ENCODE data around the gene SLC6A11.

Gene SLC6A11

GRCh38 chr3:10846657-10846975, 30.6 kb downstream of the SLC6A11 start:
- TF ChIP-seq CREB5 (CRISPR knock-in tag; IDR thresholded peaks at IDR 0.05; ENCODE audit: low read depth) (no peak), ZFP30 (CRISPR knock-in tag; IDR thresholded peaks at IDR 0.05) (no peak), ZFP3 (CRISPR knock-in tag; IDR thresholded peaks at IDR 0.05) (no peak)
- TF ChIP-seq, protein P1, sequence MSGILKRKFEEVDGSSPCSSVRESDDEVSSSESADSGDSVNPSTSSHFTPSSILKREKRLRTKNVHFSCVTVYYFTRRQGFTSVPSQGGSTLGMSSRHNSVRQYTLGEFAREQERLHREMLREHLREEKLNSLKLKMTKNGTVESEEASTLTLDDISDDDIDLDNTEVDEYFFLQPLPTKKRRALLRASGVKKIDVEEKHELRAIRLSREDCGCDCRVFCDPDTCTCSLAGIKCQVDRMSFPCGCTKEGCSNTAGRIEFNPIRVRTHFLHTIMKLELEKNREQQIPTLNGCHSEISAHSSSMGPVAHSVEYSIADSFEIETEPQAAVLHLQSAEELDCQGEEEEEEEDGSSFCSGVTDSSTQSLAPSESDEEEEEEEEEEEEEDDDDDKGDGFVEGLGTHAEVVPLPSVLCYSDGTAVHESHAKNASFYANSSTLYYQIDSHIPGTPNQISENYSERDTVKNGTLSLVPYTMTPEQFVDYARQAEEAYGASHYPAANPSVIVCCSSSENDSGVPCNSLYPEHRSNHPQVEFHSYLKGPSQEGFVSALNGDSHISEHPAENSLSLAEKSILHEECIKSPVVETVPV (CRISPR knock-in tag; IDR thresholded peaks at IDR 0.05), result no peak
- ATAC-seq, result no peak

DNA sequence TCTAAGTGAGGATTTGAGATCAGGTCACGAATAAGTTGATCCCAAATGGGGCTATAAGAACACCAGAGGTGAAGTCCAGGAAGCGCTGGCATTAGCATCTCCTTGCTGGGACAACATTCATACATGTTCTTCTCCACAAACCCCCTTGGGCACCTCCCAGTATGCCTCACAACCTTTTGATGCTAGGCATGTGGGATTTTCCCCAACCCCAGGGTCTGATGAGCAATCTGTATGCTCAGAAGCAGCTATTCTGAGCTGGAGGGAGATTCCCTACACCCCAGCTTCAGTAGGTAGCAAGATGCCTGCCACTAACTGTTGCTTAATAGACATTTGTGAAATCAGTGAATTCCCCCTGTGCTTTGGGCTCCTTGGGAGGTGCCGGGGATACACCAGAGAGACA, 32.2 kb downstream of the SLC6A11 start:
- no peak for ATAC-seq
- no peak for TF ChIP-seq RARB (CRISPR knock-in tag; IDR thresholded peaks at IDR 0.05)
- TF ChIP-seq ZNF70 (CRISPR knock-in tag; IDR thresholded peaks at IDR 0.05), result no peak
- TF ChIP-seq PPARA (CRISPR knock-in tag; IDR thresholded peaks at IDR 0.05; ENCODE audit: borderline replicate concordance), result no peak
- TF ChIP-seq, protein P1 (CRISPR knock-in tag; IDR thresholded peaks at IDR 0.05), result no peak
- TF ChIP-seq TSHZ2 (CRISPR knock-in tag; IDR thresholded peaks at IDR 0.05), result no peak
- no peak for TF ChIP-seq OSR1 (CRISPR knock-in tag; IDR thresholded peaks at IDR 0.05)
- no peak for TF ChIP-seq ZC3H10 (CRISPR knock-in tag; IDR thresholded peaks at IDR 0.05)

GRCh38 chr3:10852066-10852808, 36.2 kb downstream of the SLC6A11 start:
- TF ChIP-seq ESRRG (CRISPR knock-in tag; IDR thresholded peaks at IDR 0.05), result no peak
- no peak for TF ChIP-seq ZFP3 (CRISPR knock-in tag; IDR thresholded peaks at IDR 0.05)
- TF ChIP-seq ISL1 (CRISPR knock-in tag; IDR thresholded peaks at IDR 0.05), result no peak
- TF ChIP-seq OSR1 (CRISPR knock-in tag; IDR thresholded peaks at IDR 0.05), result no peak
- no peak for TF ChIP-seq TCF4 (CRISPR knock-in tag; IDR thresholded peaks at IDR 0.05; ENCODE audit: borderline replicate concordance)
- no peak for TF ChIP-seq CREB5 (CRISPR knock-in tag; IDR thresholded peaks at IDR 0.05; ENCODE audit: low read depth)
- no peak for TF ChIP-seq ZNF8 (CRISPR knock-in tag; IDR thresholded peaks at IDR 0.05)
- no peak for TF ChIP-seq PPARA (CRISPR knock-in tag; IDR thresholded peaks at IDR 0.05; ENCODE audit: borderline replicate concordance)
- ATAC-seq, result no peak

GRCh38 chr3:10855083-10855870, 39.2 kb downstream of the SLC6A11 start:
- no peak for TF ChIP-seq RARB (CRISPR knock-in tag; IDR thresholded peaks at IDR 0.05)
- no peak for TF ChIP-seq TSHZ2 (CRISPR knock-in tag; IDR thresholded peaks at IDR 0.05)
- no peak for TF ChIP-seq TCF4 (CRISPR knock-in tag; IDR thresholded peaks at IDR 0.05; ENCODE audit: borderline replicate concordance)
- TF ChIP-seq ZFP30 (CRISPR knock-in tag; IDR thresholded peaks at IDR 0.05), result no peak
- TF ChIP-seq TOX (CRISPR knock-in tag; IDR thresholded peaks at IDR 0.05; ENCODE audit: borderline replicate concordance), result no peak
- ATAC-seq, result no peak

All from SK-N-SH treated with all-trans-retinoic acid at 6 μM for 48 hours (cell line).